ENCODE results near the gene MROH9. TPM values are rescaled to one million over a fixed set of nuclear protein-coding genes. Genes with fewer than 3 reads are reported as not detected.

Gene MROH9, protein sequence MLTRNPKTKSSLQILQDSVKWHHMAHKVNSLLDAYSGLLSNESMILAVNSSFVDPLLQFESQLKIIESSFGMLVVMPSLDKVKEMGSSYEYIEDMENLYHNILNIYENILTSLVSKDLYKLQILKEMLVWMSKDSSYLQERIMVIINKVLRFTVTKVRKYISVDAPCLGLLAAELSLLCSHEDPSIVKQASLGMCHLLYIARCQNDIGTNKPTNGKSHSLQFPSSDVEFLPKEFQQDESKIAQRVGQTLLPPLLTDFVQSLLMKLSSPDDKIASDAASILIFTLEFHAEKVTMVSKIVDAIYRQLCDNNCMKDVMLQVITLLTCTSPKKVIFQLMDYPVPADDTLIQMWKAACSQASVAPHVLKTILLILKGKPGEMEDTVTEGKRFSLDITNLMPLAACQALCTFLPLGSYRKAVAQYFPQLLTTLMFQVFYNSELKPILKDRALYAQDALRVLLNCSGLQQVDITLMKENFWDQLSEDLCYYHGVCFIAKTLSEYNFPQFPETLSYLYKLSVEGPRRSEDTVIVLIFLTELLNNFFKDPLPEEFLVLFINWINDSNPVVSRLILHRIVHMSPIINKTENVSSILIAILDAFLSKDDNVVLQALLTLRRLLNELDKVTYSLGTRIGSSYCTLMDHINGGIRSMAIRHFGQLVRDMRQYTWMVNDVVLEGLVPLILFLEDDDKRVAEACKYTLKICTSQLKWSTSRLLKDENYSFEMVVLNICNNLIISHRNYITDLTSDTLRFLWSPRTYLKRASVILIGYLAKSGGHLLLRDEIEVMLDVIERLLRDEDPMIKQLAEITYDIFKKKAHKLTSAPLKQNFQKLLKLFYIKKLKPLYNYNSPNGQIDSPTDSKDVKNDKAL
- under 1 TPM in 1 of 4 donors, not detected in 3; 0.06 TPM for total RNA-seq
- not detected for polyA plus RNA-seq
- long read RNA-seq, donor 1 = 0 reads
- long read RNA-seq, donor 2 = 0 reads
- long read RNA-seq, donor 3 = 0 reads
- long read RNA-seq, donor 4 = 0 reads

DNA sequence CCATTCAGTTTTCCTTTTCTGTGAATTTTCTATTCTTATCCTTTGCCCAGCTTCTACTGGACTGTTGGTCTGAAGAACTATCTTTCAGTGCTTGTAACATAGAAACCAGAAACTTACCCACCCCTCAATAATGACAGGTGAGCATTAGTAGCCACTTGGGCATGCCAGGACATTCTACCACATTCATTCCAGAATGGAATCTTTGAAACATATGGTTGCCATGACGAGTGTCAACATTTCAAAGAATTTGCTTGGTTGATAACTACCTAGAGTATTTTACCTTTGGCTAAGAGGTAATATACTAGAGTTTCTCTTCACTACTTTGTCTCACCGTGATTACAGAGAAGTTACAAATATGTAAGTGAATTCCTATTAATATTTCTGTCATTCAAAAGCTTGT is at the start of gene MROH9:
Gene MROH9 (plus strand): TSS at position 304 of the 400 bp plus-strand sequence. CDS start 10,023 bp downstream, outside the sequence.
- intact Hi-C loops (cut with DNase I) = no loop called here
- 86% methylated on average over 2 of the region's 2 CpGs for WGBS
- Histone ChIP-seq H3K4me1 (ENCODE audit: control insufficient read depth, insufficient read depth, low read length) (no peaks in the 10 kb centered on the region), H3K27me3 (ENCODE audit: control insufficient read depth, insufficient read depth) (no peaks in the 10 kb centered on the region), H3K27ac (ENCODE audit: low read length) (no peak within 1 kb of the TSS), H3K4me3 (ENCODE audit: low read length) (no peak within 1 kb of the TSS), H3K9me3 (ENCODE audit: control insufficient read depth, low read length) (no peaks in the 10 kb centered on the region)
- ATAC-seq (no peak), DNase-seq (no peak)

- H3K27ac ChIP-seq (ENCODE audit: low read length) = no peak overlapping the region
- H3K9me3 ChIP-seq (ENCODE audit: control insufficient read depth, low read length) = no peaks in the 10 kb centered on the region
- H3K27me3 ChIP-seq (ENCODE audit: control insufficient read depth, insufficient read depth) = no peaks in the 10 kb centered on the region
- intact Hi-C loops (cut with DNase I) = loop anchor here in 3 of 4 donors (10.0 kb wide), 3 partner anchors 81 to 961 kb away; no protein-coding TSS in a partner anchor
- H3K4me1 ChIP-seq (ENCODE audit: control insufficient read depth, insufficient read depth, low read length) = no peaks in the 10 kb centered on the region
- no peak for DNase-seq
- no peak overlapping the region for H3K4me3 ChIP-seq (ENCODE audit: low read length)
- ATAC-seq = no peak
- WGBS = 54% methylated on average over 3 of the region's 3 CpGs
These were observed 49.8 kb upstream of the MROH9 start for GRCh38 chr1:170885551-170885950.

GRCh38 chr1:170886460-170886859 is 48.9 kb upstream of the MROH9 start:
- intact Hi-C loops (cut with DNase I) = loop anchor here in 3 of 4 donors (10.0 kb wide), 3 partner anchors 82 to 962 kb away; no protein-coding TSS in a partner anchor
- no peak for ATAC-seq
- H3K9me3 ChIP-seq (ENCODE audit: control insufficient read depth, low read length) = no peaks in the 10 kb centered on the region

DNA sequence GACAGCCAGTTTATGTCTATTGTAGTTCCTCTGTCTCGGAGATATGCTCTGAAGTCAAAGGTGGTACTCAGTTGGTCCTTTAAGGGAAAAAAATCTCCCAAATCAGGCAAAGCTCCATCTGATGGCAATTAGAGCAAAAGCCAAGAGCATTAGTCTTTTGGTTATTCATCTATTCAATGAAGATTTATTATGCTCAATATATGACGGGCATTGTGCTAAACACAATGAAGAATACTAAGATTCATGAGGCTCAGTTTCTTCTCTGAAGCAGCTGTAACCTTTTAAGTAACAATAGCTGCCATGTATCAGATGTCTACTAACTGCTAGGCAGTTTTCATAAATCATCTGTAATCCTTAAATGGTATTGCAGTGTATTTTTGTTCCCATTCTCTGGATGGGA is 47.6 kb upstream of the MROH9 start:
- no peak for DNase-seq
- H3K9me3 ChIP-seq (ENCODE audit: control insufficient read depth, low read length) = no peaks in the 10 kb centered on the region
- intact Hi-C loops (cut with DNase I) = loop anchor here in 3 of 4 donors (10.0 kb wide), 3 partner anchors 83 to 963 kb away; no protein-coding TSS in a partner anchor
- H3K27ac ChIP-seq (ENCODE audit: low read length) = no peak overlapping the region
- no peak overlapping the region for H3K4me3 ChIP-seq (ENCODE audit: low read length)
- no peaks in the 10 kb centered on the region for H3K27me3 ChIP-seq (ENCODE audit: control insufficient read depth, insufficient read depth)
- H3K4me1 ChIP-seq (ENCODE audit: control insufficient read depth, insufficient read depth, low read length) = no peaks in the 10 kb centered on the region
- ATAC-seq = no peak
- 84% methylated on average over 2 of the region's 2 CpGs for WGBS

More at GRCh38 chr1:170886460-170886859, 48.9 kb upstream of the MROH9 start:
- no peaks in the 10 kb centered on the region for H3K27me3 ChIP-seq (ENCODE audit: control insufficient read depth, insufficient read depth)
- no peak for DNase-seq
- 82% methylated on average over 3 of the region's 3 CpGs for WGBS
- no peaks in the 10 kb centered on the region for H3K4me1 ChIP-seq (ENCODE audit: control insufficient read depth, insufficient read depth, low read length)
- no peak overlapping the region for H3K27ac ChIP-seq (ENCODE audit: low read length)
- no peak overlapping the region for H3K4me3 ChIP-seq (ENCODE audit: low read length)

GRCh38 chr1:170891872-170892271 is 43.5 kb upstream of the MROH9 start:
- H3K27me3 ChIP-seq (ENCODE audit: control insufficient read depth, insufficient read depth) = no peaks in the 10 kb centered on the region
- intact Hi-C loops (cut with DNase I) = no loop called here
- H3K9me3 ChIP-seq (ENCODE audit: control insufficient read depth, low read length) = no peaks in the 10 kb centered on the region
- H3K27ac ChIP-seq (ENCODE audit: low read length) = no peak overlapping the region
- ATAC-seq (no peak), DNase-seq (no peak)
- H3K4me1 ChIP-seq (ENCODE audit: control insufficient read depth, insufficient read depth, low read length) = no peaks in the 10 kb centered on the region
- no peak overlapping the region for H3K4me3 ChIP-seq (ENCODE audit: low read length)
- 89% methylated on average over 3 of the region's 3 CpGs for WGBS

- H3K9me3 ChIP-seq (ENCODE audit: control insufficient read depth, low read length) = no peaks in the 10 kb centered on the region
- no peak overlapping the region for H3K27ac ChIP-seq (ENCODE audit: low read length)
- DNase-seq (no peak), ATAC-seq (no peak)
- no peaks in the 10 kb centered on the region for H3K27me3 ChIP-seq (ENCODE audit: control insufficient read depth, insufficient read depth)
- no peak overlapping the region for H3K4me3 ChIP-seq (ENCODE audit: low read length)
- WGBS = 67% methylated on average over 2 of the region's 2 CpGs
- H3K4me1 ChIP-seq (ENCODE audit: control insufficient read depth, insufficient read depth, low read length) = no peaks in the 10 kb centered on the region
- intact Hi-C loops (cut with DNase I) = no loop called here
These were observed 41.6 kb upstream of the MROH9 start for GRCh38 chr1:170893655-170894297.

DNA sequence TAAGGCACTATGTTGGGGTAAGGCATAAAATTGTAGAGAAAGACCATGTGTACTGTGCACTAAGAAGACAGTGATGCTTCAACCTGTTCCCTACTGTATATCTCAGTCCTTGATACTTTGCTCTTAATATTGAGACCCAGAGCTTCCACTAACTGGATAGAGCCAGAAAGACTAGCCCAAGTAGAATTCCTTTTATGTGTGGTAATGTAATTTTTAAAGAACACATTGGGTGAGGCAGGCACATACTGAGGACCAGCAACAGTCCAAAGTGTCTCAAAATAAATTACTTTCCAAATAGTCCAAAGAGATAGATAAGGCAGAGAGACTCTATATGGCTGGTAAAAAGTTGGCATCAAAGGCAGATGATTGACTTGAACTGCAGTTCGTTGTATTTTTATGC is 31.4 kb upstream of the MROH9 start:
- Histone ChIP-seq H3K9me3 (ENCODE audit: control insufficient read depth, low read length) (no peaks in the 10 kb centered on the region), H3K27me3 (ENCODE audit: control insufficient read depth, insufficient read depth) (no peaks in the 10 kb centered on the region), H3K27ac (ENCODE audit: low read length) (no peak overlapping the region), H3K4me3 (ENCODE audit: low read length) (no peak overlapping the region), H3K4me1 (ENCODE audit: control insufficient read depth, insufficient read depth, low read length) (no peaks in the 10 kb centered on the region)
- ATAC-seq = no peak
- intact Hi-C loops (cut with DNase I) = no loop called here
- DNase-seq = no peak
- 61% methylated on average over 1 of the region's 1 CpG for WGBS

DNA sequence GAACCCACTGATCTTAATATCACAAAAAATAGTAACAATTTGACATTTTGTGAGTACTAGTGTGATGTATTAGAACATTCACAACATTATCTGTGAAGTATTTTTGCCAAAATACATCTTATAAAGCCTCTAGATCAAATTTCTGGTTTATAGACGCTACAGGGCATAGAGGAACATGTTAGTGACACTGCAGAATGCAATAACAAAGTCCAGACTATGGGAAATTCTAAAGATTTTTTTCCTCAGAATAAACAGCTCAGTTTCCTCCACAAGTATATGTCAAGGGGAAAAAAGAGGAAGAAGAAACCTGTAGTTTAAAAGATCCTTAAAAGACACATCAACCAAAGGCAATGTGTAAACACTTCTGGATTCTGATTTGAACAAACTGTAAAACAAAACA is 26.4 kb upstream of the MROH9 start:
- 71% methylated on average over 1 of the region's 1 CpG for WGBS

DNA sequence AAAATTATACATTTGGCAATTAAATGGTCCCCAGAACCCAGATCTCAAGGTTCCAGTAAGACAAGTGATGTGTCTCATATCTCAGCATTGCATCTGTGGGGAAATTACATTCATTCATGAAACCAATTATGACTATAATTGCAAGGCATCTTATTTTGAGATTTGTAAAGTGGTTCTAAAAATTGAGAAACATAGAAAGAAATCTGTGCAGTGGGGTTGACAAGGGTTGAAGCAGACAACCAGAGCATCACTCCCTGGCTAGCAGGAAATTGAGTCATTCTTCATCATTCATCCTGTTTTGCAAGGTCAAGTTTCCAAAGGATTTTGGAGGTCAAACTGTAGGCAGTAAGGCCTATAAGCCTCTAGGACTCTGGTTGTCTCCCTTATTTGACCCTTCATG is 25.1 kb upstream of the MROH9 start:
- Histone ChIP-seq H3K4me1 (ENCODE audit: control insufficient read depth, insufficient read depth, low read length) (no peaks in the 10 kb centered on the region), H3K27me3 (ENCODE audit: control insufficient read depth, insufficient read depth) (no peaks in the 10 kb centered on the region), H3K9me3 (ENCODE audit: control insufficient read depth, low read length) (no peaks in the 10 kb centered on the region), H3K27ac (ENCODE audit: low read length) (no peak overlapping the region), H3K4me3 (ENCODE audit: low read length) (no peak overlapping the region)
- intact Hi-C loops (cut with DNase I) = no loop called here
- ATAC-seq (no peak), DNase-seq (no peak)

More for the DNA sequence above, 26.4 kb upstream of the MROH9 start:
- H3K27ac ChIP-seq (ENCODE audit: low read length) = no peak overlapping the region
- DNase-seq (no peak), ATAC-seq (no peak)
- H3K27me3 ChIP-seq (ENCODE audit: control insufficient read depth, insufficient read depth) = no peaks in the 10 kb centered on the region
- H3K4me1 ChIP-seq (ENCODE audit: control insufficient read depth, insufficient read depth, low read length) = no peaks in the 10 kb centered on the region
- H3K4me3 ChIP-seq (ENCODE audit: low read length) = no peak overlapping the region
- intact Hi-C loops (cut with DNase I) = no loop called here
- H3K9me3 ChIP-seq (ENCODE audit: control insufficient read depth, low read length) = no peaks in the 10 kb centered on the region

DNA sequence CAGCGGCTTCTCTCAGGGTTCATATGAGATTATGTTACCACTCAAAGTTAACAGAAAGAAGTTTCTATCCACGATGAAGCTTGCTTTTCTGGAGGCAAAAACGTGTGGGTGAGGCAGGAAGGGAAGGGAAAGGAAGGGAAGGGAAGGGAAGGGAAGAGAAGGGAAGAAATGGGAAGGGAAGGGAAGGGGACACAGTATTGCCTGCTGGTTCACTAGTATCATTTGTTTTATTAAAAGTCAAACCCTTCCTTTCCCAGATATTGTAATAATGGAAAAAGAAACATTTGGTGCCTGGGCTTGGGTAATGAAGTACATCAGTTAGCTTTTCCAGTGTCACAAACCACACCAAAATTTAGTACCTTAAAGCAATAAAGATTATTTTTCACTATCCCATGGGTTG is 18.0 kb upstream of the MROH9 start:
- no peaks in the 10 kb centered on the region for H3K27me3 ChIP-seq (ENCODE audit: control insufficient read depth, insufficient read depth)
- no peaks in the 10 kb centered on the region for H3K4me1 ChIP-seq (ENCODE audit: control insufficient read depth, insufficient read depth, low read length)
- no peak overlapping the region for H3K27ac ChIP-seq (ENCODE audit: low read length)
- H3K9me3 ChIP-seq (ENCODE audit: control insufficient read depth, low read length) = peaks cover 3% of the 10 kb centered on the region
- H3K4me3 ChIP-seq (ENCODE audit: low read length) = no peak overlapping the region
- intact Hi-C loops (cut with DNase I) = no loop called here
- no peak for DNase-seq
- WGBS = 59% methylated on average over 3 of the region's 3 CpGs
- no peak for ATAC-seq

Data from right cardiac atrium (tissue), 5 donors.